AG08396 (cell line): Measurements from ENCODE around the gene MGP.

Source experiments
- DNase-seq: peaks from one replicate; pipeline ENCODE4 v3.0.0; 2012; ENCODE audit warnings: low spot score, mixed read lengths

The MGP gene

DNA sequence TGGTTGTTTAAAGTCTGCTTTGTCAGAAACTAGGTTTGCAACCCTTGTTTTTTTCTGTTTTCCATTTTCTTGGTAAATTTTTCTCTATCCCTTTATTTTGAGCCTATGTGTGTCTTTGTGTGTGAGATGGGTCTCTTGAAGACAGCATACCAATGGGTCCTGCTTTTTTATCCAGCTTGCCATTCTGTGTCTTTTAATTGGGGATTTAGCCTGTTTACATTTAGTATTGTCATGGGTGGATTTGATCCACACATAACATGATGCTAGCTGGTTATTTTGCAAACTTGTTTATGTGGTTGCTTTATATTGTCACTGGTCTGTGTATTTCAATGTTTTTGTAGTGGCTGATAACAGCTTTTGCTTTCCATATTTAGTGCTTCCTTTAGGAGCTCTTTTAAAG lies 25.2 kb downstream of the MGP start:
- no peak for DNase-seq

DNA sequence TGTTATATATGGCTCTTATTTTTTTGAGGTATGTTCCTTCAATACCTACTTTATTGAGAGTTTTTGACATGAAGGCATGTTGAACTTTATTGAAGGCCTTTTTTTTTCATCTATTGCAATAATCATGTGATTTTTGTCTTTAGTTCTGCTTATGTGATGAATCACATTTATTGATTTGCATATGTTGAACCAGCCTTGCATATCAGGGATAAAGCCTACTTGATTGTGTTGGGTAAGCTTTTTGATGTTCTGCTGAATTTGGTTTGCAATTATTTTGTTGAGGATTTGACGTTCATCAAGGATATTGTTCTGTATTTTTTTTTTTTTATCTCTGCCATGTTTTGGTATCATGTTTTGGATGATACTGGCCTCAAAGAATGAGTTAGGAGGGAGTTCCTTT lies 27.1 kb downstream of the MGP start:
- no peak for DNase-seq

GRCh38 chr12:14854586-14855183 lies 31.0 kb downstream of the MGP start:
- DNase-seq: peak; percentile 27

- DNase-seq: no peak
Measured at GRCh38 chr12:14853961-14854360, 31.7 kb downstream of the MGP start.

DNA sequence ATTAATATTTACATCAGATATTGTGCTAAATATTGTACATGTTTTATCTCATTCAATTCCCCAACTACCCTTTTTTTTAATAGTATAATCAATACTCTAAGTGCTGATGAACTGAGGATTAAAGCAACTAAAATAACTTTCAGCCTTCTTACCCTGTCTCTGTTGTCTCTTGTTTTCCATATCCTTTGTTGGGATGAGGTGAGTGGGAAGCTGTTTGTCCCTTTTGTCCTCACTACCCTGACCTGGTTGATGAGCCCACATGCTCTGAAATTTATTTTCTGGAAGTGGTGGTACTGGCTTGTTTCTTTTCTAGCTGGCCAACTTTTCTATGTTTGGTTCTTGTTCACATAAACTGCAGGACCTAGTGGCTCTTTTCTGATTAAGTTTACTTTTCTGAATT lies 32.8 kb downstream of the MGP start:
- no peak for DNase-seq

GRCh38 chr12:14850929-14851663 lies 34.6 kb downstream of the MGP start:
- DNase-seq: no peak

- DNase-seq: no peak
Measured at GRCh38 chr12:14849661-14850060, 36.0 kb downstream of the MGP start.

DNA sequence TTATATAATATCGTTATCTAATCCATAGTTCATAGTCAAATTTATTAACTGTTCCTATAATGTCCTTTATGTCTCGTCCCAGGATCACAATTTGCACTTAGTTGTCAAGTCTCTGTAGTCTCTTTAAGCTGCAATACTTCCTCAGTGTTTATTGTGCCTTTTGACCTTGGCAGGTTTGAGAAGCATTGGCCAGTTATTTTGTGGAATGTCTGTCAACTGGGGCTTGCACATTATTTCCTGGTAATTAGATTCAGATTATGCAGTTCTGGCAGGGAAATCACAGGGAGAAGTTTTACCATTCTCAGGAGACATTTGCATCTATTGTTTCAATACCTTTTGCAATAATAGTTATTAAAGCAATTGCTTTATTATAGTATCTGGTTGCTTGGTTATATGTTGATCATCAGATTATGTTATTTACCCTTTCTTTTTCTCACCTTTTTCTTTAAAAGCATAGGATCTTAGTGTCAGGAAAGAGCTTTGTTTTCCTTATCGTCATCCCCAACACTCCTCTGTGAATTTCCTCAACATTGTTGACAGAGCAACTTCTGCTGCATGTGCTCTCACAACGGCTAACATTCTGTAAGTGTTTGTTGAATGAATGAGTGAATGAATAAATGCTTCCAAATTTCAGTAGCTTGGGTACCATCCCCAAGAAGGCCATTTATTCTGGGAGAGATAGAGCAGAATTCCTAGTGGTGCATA lies 38.6 kb downstream of the MGP start:
- no peak for DNase-seq

GRCh38 chr12:14846042-14846587 lies 39.5 kb downstream of the MGP start:
- no peak for DNase-seq

GRCh38 chr12:14845350-14845750 lies 40.3 kb downstream of the MGP start:
- DNase-seq: peak; percentile 46

- DNase-seq: no peak
Measured at GRCh38 chr12:14844401-14844800, 41.3 kb downstream of the MGP start.

DNA sequence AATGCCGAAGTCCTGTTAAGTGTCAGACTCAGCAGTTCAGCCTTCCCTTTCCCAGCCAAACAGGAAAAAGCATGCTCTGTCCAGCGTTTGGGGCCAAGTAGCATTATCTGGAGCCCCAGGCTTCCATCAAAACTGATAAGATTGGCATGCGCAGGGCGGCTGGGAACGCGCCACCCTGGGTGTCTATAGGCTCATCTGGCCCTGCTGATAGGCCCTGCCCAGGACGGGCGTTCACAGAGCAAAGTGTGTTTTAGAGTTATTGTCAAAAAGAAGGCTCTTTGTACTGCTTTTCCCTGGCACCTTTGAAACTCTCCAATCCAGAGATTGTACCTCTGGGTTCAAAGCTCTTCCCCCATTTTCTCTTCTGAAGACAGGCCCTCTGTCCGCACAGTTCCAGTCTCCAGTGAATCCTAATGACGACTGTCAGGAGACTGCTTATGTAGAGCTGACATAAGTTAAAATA lies 42.2 kb downstream of the MGP start, which contains the start of gene ART4:
ART4 (minus strand) TSS at position 102 of the 463 bp plus-strand sequence. CDS start 413 bp downstream, outside the sequence.
- no peak for DNase-seq

DNA sequence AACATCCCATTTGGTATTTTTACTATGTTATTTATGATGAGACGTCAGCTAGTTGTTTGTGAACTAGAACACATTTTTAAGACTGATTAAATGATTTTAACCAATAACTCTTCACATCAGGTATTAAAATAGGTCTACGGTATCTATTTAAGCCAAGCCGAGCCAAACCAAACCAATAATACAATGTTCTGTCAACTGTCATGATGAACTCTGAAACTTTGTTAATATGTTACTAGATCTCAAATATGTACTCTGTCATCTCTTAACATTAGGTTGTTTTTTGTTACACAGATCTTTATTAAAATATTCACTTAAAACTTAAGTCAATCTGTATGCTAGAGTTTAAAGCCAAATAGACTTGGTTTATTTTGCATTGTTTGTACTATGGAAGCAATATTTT lies 43.3 kb downstream of the MGP start:
- no peak for DNase-seq

GRCh38 chr12:14841761-14842160 lies 43.9 kb downstream of the MGP start:
- DNase-seq: peak; percentile 41

DNA sequence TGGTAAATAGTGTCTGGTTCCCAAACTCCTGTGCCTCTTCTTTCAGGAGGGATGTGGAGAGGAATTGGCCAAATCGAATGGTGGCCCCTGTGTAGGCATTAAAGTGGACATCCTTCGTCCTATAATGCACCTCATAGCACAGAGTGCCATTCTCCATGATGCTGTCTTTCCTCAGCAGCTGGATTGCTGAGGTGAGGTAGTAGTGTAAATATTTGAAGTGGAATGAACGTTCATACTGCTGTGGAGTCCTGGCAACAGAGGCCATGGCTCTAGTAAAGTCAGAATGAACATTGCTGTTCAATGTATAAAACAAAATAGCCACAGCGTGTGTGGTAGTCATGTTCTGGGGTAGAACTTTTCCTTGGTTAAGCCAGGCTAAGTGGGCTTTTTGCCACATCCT lies 45.0 kb downstream of the MGP start:
- DNase-seq: no peak

GRCh38 chr12:14839262-14839661 lies 46.4 kb downstream of the MGP start:
- DNase-seq: no peak

DNA sequence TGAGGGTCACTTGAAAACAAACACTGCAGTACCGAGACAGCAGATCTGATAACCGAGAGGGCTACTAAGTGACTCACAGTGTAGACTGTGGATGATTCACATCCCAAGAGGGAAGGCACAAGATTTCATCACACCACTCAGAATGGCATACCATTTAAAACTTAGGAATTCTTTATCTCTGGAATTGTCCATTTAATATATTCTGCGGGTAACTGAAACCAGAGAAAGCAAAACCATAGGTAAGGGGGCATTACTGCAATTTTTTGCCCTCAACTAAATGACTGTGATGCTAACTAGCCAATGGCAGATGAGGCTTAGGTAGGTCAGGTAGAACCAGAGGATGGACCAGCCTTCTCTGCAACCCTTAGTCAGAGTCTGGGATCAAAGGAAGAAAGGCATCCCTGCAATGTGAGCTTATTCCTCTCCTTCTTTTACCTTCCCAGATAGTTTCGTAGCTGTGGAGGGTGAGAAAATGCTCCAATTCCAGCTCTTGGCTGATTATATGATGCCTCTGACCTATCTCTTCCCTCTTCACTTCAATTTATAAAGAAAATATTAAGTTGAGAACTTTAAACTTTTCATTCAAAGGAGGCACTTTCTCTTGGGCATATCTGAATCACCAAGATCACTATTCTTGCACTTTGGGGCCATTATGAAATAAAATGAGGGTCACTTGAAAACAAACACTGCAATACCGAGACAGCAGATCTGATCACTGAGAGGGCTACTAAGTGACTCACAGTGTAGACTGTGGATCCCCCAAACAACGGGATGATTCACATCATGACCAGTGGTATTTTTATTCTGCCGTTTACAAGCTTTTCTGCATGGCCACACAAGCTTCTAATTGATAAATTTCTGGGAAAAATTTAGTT lies 49.1 kb downstream of the MGP start:
- peak; percentile 31 for DNase-seq

GRCh38 chr12:14834509-14834908 lies 51.1 kb downstream of the MGP start:
- DNase-seq: no peak

GRCh38 chr12:14833952-14834351 lies 51.7 kb downstream of the MGP start:
- no peak for DNase-seq

DNA sequence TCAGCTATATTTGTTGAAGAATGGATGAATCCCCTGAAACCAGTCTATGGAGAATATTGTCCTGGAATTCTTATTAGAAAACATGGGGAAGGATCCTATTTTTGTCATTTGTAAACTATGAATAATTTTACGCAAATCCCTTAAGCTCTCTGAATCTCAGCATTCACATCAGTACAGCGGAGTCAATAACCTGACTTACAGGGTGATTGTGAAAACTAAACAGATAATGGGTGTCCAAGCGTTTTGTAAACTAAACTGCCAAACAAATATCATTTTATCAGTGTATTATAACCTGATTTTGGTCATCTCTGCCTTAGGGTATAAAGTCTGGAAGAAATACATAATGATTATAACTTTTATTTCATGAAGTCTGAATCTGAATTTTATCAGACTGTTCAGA lies 52.3 kb downstream of the MGP start:
- DNase-seq: no peak
